ENCODE measurements around the gene PCDHA6.

DNA sequence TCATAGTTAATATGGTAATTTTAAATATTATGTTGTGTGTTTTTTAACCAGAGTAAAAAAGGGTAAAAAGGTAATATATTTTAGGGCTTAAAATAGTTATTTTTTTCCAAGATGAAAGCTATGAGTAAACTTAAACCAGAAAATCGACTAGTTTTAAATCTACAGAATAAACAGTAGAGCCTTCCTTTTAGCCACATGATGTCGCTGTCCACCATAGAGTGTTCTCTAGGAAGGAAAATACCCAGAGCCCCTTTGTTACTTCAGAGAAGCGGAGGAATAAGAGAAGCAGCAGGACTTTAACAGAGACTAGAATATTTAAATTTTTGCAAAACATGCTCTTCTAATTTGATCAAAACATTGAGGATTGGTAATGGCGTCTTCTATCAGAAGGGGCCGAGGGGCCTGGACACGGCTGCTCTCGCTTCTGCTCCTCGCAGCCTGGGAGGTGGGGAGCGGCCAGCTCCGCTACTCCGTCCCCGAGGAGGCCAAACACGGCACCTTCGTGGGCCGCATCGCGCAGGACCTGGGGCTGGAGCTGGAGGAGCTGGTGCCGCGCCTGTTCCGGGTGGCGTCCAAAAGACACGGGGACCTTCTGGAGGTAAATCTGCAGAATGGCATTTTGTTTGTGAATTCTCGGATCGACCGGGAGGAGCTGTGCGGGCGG is 33.0 kb upstream of the PCDHA6 start, which contains the start of gene PCDHA2:
- TF ChIP-seq, protein P1, sequence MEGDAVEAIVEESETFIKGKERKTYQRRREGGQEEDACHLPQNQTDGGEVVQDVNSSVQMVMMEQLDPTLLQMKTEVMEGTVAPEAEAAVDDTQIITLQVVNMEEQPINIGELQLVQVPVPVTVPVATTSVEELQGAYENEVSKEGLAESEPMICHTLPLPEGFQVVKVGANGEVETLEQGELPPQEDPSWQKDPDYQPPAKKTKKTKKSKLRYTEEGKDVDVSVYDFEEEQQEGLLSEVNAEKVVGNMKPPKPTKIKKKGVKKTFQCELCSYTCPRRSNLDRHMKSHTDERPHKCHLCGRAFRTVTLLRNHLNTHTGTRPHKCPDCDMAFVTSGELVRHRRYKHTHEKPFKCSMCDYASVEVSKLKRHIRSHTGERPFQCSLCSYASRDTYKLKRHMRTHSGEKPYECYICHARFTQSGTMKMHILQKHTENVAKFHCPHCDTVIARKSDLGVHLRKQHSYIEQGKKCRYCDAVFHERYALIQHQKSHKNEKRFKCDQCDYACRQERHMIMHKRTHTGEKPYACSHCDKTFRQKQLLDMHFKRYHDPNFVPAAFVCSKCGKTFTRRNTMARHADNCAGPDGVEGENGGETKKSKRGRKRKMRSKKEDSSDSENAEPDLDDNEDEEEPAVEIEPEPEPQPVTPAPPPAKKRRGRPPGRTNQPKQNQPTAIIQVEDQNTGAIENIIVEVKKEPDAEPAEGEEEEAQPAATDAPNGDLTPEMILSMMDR (IDR thresholded peaks at IDR 0.05), result no peak
- no peak for TF ChIP-seq POLR2A (IDR thresholded peaks at IDR 0.05)

Measured in esophagus squamous epithelium (tissue), 4 donors.